Measurements from ENCODE around the gene PLXNA1. TPM values are rescaled to one million over a fixed set of nuclear protein-coding genes. Genes with fewer than 3 reads are reported as not detected.

Gene PLXNA1
- total and polyA plus RNA-seq, 2 experiments from 2014 or later: 11.0 to 73.5 TPM

- H3K79me2 ChIP-seq (replicated peaks; ENCODE audit: insufficient read depth): peaks cover 26% of the 10 kb centered on the region; the same call in 1 of the 2 replicates
- peaks cover 11% of the 10 kb centered on the region for H3K27me3 Mint-ChIP-seq (ENCODE audit: insufficient read depth, low read depth, poor library complexity)
- TF ChIP-seq REST (IDR thresholded peaks at IDR 0.05; ENCODE audit: unreplicated experiment) (no peak), ETS1 (IDR thresholded peaks at IDR 0.05) (no peak), CTCF (conservative IDR thresholded peaks at IDR 0.05; ENCODE audit: low read depth in 2 of 2) (no peak), NANOG (IDR thresholded peaks at IDR 0.05; ENCODE audit: borderline replicate concordance) (no peak), CREB1 (CRISPR knock-in tag; IDR thresholded peaks at IDR 0.05; ENCODE audit: low read depth) (no peak), POLR2AphosphoS5 (IDR thresholded peaks at IDR 0.05; ENCODE audit: low read depth) (no peak), ZNF462 (CRISPR knock-in tag; IDR thresholded peaks at IDR 0.05) (no peak), EZH2 (IDR thresholded peaks at IDR 0.05; ENCODE audit: low read depth, unreplicated experiment) (no peak), EZH2phosphoT487 (IDR thresholded peaks at IDR 0.05; ENCODE audit: unreplicated experiment) (no peak), STAT1 (IDR thresholded peaks at IDR 0.05; ENCODE audit: unreplicated experiment) (no peak), ZNF331 (CRISPR knock-in tag; IDR thresholded peaks at IDR 0.05; ENCODE audit: low read depth) (no peak), JUNB (IDR thresholded peaks at IDR 0.05; ENCODE audit: unreplicated experiment) (no peak), ZNF114 (CRISPR knock-in tag; IDR thresholded peaks at IDR 0.05) (no peak)
- ATAC-seq: no peak
- no peak overlapping the region for H2AFZ ChIP-seq
- H3F3A ChIP-seq (replicated peaks; ENCODE audit: low read depth): no peaks in the 10 kb centered on the region
- no peaks in the 10 kb centered on the region for H3K9me2 ChIP-seq (ENCODE audit: insufficient read depth)
- H3K27ac ChIP-seq (ENCODE audit: low read depth): no peak overlapping the region
- H3K27ac Mint-ChIP-seq: no peak overlapping the region; the same call in 1 of the 2 replicates
- no peaks in the 10 kb centered on the region for H3K36me3 ChIP-seq (ENCODE audit: insufficient read depth)
- peaks cover 22% of the 10 kb centered on the region for H3K4me1 Mint-ChIP-seq
- H3K4me1 ChIP-seq (ENCODE audit: insufficient read depth): peaks cover 8% of the 10 kb centered on the region; the same call in 1 of the 2 replicates
- no peaks in the 10 kb centered on the region for H3K27me3 ChIP-seq (ENCODE audit: insufficient read depth)
- no peak overlapping the region for H3K4me3 ChIP-seq
- DNase-seq (ENCODE audit: low spot score): no peak
- no peaks in the 10 kb centered on the region; the same call in 1 of the 2 replicates for H4K20me1 ChIP-seq (replicated peaks; ENCODE audit: insufficient read depth)
- no peaks in the 10 kb centered on the region for H3K9me3 Mint-ChIP-seq
- H3K36me3 Mint-ChIP-seq (ENCODE audit: low read depth): peaks cover 3% of the 10 kb centered on the region; the same call in 2 of the 3 replicates
- H3K4me3 Mint-ChIP-seq: no peak overlapping the region
- H3K4me2 ChIP-seq: no peak overlapping the region
Observed at GRCh38 chr3:126997455-126998038, 14.6 kb downstream of the PLXNA1 start.

Measured in GM23338 (cell line).